Smooth muscle cell (in vitro differentiated cells): ENCODE data around the gene LYPD4. TPM values are rescaled to one million over a fixed set of nuclear protein-coding genes. Genes with fewer than 3 reads are reported as not detected.

ENCODE experiments used
- DNase-seq: peaks from one replicate; lab custom pipeline; 2025; ENCODE audit not compliant: unreplicated experiment; lab: John Stamatoyannopoulos, UW
- H2AFZ ChIP-seq: fragments of 200-600 bp; sonication (generic); 2 replicates; pipeline ENCODE4 v1.6.0; 2016; ENCODE audit warnings: antibody characterized with exemption, low read depth, mild to moderate bottlenecking
- H3F3A ChIP-seq: fragments of 200-600 bp; sonication (generic); 2 replicates; pipeline ENCODE4 v1.6.0; 2017; ENCODE audit warnings: antibody characterized with exemption, low read depth
- H3K27ac ChIP-seq: fragments of 200-600 bp; sonication (generic); 2 replicates; pipeline ENCODE4 v1.5.1; 2016; ENCODE audit warnings: low read depth, mild to moderate bottlenecking
- H3K27me3 ChIP-seq: fragments of 200-600 bp; sonication (generic); 2 replicates; pipeline ENCODE4 v1.6.1; 2016; ENCODE audit warnings: low read depth, mild to moderate bottlenecking
- H3K36me3 ChIP-seq: fragments of 200-600 bp; sonication (generic); 2 replicates; pipeline ENCODE4 v1.5.1; 2016; ENCODE audit warnings: low read depth
- H3K4me1 ChIP-seq: fragments of 200-600 bp; sonication (generic); 2 replicates; pipeline ENCODE4 v1.5.1; 2016; ENCODE audit warnings: low read depth
- H3K4me2 ChIP-seq: fragments of 200-600 bp; sonication (generic); 2 replicates; pipeline ENCODE4 v1.6.0; 2016; ENCODE audit warnings: mild to moderate bottlenecking
- H3K4me3 ChIP-seq: fragments of 200-600 bp; sonication (generic); 2 replicates; pipeline ENCODE4 v1.5.1; 2016; ENCODE audit warnings: mild to moderate bottlenecking
- H3K79me2 ChIP-seq: fragments of 200-600 bp; sonication (generic); 2 replicates; pipeline ENCODE4 v1.6.0; 2016; ENCODE audit warnings: low read depth, mild to moderate bottlenecking
- H3K9ac ChIP-seq: fragments of 200-600 bp; sonication (generic); 2 replicates; pipeline ENCODE4 v1.6.0; 2016; ENCODE audit warnings: low read depth
- H3K9me3 ChIP-seq: fragments of 200-600 bp; sonication (generic); replicated peaks from 2 replicates; pipeline ENCODE4 v1.5.1; 2016; ENCODE audit warnings: low read depth
- H4K20me1 ChIP-seq: fragments of 200-600 bp; sonication (generic); 2 replicates; pipeline ENCODE4 v1.6.0; 2016; ENCODE audit warnings: low read depth
- WGBS: methylation state at CpG from one replicate; pipeline ENCODE4 v1.1.7; 2016; ENCODE audit warnings: low lambda C conversion rate; 5-methylcytosine and 5-hydroxymethylcytosine counted together
- polyA plus RNA-seq: library from polyadenylated mRNA; unstranded; fragments of >200 nt; fragmentation: Nextera tagmentation; extraction: Ambion mirVana; gene quantifications from 2 replicates; pipeline ENCODE4 v1.2.1, GENCODE V29; 2016
- total RNA-seq: library from RNA; depleted of rRNA; stranded (reverse); fragments of >200 nt; gene quantifications from 2 replicates; pipeline ENCODE4 v1.2.3, GENCODE V29; 2014
- TF ChIP-seq, protein P1 (sequence below): fragments of 200-600 bp; sonication (generic); IDR thresholded peaks from 2 replicates; pipeline ENCODE4 v1.5.1; 2017; ENCODE audit warnings: borderline replicate concordance, mild to moderate bottlenecking, antibody characterized with exemption; ENCODE audit not compliant: insufficient read depth, poor library complexity, severe bottlenecking

LYPD4 gene
- total and polyA plus RNA-seq, 2 experiments from 2014 or later = not detected

DNA sequence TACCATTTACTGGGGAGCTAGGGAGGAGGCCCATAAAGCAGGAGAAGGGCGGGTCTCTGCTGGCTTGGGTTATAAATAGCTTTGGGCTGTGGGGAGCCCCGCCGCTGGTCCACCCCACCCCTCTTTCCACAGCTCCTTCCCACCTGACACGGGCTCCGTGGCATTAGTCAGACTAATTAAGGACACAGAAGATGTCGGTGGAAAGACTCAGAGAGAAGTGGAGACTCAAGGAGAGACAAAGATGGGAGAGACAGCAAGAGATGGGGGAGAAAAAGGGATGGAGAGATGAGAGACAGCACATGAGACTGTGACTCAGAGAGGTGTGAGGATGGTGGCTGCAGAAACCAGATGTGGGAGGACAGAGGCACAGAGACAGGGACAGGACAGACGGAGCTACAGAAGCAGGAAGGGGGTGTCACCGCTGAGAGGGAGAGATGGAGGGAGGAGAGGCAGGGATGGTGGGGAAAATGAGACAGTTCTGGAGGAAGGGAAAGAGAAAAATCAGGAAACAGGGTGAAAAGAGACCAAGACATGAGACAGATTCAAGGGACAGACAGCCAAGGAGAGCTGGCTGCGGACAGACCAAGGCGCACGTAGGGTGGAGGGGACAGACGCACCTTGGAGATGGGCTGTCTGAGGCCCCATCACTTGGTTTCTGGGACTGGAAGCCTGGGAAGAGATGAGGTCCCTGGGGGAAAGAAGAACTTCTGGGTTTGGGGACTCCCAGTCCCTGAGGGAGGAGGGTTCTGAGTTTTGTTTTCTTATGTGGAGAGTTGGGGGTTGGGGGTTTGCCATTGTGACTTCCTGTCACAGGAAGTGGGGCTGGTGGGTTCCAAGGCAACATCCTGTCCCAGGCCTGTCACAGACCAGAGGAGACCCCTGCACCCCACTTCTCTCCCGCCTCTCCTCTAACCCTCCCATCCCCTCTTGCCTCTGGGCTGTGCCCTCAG is 42.6 kb upstream of the LYPD4 start:
- peak overlapping the region; percentile 63 for H3K4me2 ChIP-seq
- no peaks in the 10 kb centered on the region for H3K36me3 ChIP-seq
- H3F3A ChIP-seq = peaks cover 17% of the 10 kb centered on the region
- H3K9me3 ChIP-seq = no peaks in the 10 kb centered on the region
- H4K20me1 ChIP-seq = peaks cover 46% of the 10 kb centered on the region
- no peak overlapping the region for H3K4me3 ChIP-seq
- H3K79me2 ChIP-seq = peaks cover 23% of the 10 kb centered on the region
- 65% methylated on average over 12 of the region's 13 CpGs for WGBS
- peak overlapping the region; percentile 44 for H3K9ac ChIP-seq
- peak overlapping the region; percentile 83 for H3K27ac ChIP-seq
- no peaks in the 10 kb centered on the region for H3K27me3 ChIP-seq
- H2AFZ ChIP-seq = no peak overlapping the region
- H3K4me1 ChIP-seq = no peaks in the 10 kb centered on the region
- TF ChIP-seq, protein P1, sequence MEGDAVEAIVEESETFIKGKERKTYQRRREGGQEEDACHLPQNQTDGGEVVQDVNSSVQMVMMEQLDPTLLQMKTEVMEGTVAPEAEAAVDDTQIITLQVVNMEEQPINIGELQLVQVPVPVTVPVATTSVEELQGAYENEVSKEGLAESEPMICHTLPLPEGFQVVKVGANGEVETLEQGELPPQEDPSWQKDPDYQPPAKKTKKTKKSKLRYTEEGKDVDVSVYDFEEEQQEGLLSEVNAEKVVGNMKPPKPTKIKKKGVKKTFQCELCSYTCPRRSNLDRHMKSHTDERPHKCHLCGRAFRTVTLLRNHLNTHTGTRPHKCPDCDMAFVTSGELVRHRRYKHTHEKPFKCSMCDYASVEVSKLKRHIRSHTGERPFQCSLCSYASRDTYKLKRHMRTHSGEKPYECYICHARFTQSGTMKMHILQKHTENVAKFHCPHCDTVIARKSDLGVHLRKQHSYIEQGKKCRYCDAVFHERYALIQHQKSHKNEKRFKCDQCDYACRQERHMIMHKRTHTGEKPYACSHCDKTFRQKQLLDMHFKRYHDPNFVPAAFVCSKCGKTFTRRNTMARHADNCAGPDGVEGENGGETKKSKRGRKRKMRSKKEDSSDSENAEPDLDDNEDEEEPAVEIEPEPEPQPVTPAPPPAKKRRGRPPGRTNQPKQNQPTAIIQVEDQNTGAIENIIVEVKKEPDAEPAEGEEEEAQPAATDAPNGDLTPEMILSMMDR = no peak
- DNase-seq = no peak

DNA sequence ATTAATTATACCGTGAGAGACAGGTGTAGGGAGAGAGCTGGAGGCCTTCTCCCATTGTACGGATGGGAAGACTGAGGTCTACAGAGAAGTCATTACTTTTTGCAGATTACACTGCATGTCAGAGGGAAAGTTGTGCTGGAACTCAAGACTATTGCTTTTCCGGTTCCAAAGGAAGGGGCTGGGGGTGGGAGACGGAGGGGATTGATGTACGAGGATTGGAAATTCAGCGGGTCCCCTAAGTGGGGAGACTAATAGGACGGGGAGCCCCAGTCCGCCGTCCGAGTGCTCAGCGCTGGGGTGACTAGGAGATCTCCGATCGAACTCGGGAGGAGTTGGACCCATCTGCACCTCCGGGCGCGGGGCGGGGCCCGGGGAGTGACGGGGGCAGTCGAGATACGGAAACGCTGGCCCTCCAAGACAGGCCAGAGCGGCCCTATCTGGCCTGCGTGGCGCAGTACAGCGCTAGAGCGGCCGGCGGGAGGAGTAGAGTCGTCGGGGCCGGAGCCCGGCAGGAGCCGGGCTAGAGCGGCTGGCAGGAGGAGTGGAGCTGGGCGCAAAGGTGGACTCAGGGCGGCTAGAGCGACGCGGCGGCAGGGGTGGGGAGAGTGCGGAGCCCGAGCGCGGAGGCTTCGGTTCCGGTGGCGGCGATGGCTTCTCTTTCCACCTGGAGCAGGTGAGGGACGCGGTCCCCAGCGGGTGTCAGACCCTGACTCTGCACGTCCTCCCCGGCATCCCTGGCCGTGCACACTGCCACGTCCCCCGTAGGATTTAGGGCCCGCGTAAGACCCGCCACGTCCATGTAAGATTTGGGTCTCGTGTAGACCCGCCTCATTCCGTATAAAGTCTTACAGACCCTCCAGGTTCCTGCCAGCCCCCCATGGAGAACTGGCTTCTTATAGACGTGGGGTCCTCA is 39.6 kb upstream of the LYPD4 start:
- Histone ChIP-seq H3F3A (peaks cover 17% of the 10 kb centered on the region), H3K4me1 (no peaks in the 10 kb centered on the region), H3K27me3 (no peaks in the 10 kb centered on the region), H3K36me3 (no peaks in the 10 kb centered on the region), H3K9ac (peak overlapping the region; percentile 75), H4K20me1 (peaks cover 17% of the 10 kb centered on the region), H3K27ac (no peak overlapping the region), H3K4me2 (peak overlapping the region; percentile 96), H3K4me3 (peak overlapping the region; percentile 83), H3K79me2 (peaks cover 23% of the 10 kb centered on the region), H3K9me3 (no peaks in the 10 kb centered on the region), H2AFZ (peak overlapping the region; percentile 88)
- DNase-seq = peak; percentile 68
- TF ChIP-seq, protein P1 = no peak
- under 1% methylated on average over 59 of the region's 66 CpGs for WGBS

DNA sequence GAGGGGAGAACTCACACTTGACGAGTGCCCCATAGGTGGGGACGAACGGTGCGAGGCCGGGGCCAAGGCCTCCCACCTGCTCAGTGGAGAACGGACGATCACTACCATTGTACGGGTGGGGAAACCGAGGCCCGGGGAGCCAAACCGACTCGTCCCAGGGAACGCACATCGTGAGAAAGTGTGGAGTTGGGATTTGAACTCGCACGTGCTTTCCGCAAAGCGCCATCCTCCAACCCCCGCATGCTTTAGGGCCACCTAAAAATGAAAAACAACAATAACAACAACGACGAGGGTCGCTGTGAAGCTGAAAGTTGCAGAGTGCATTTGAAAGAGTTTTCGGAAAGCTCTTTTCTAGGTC is 39.0 kb upstream of the LYPD4 start:
- H3K4me1 ChIP-seq = no peaks in the 10 kb centered on the region
- TF ChIP-seq, protein P1 = no peak
- H3K79me2 ChIP-seq = peaks cover 23% of the 10 kb centered on the region
- 3% methylated on average over 23 of the region's 23 CpGs for WGBS
- H3K27ac ChIP-seq = no peak overlapping the region
- H3K36me3 ChIP-seq = no peaks in the 10 kb centered on the region
- peak overlapping the region; percentile 12 for H3K9ac ChIP-seq
- peaks cover 17% of the 10 kb centered on the region for H3F3A ChIP-seq
- H3K4me3 ChIP-seq = peak overlapping the region; percentile 83
- H3K4me2 ChIP-seq = peak overlapping the region; percentile 96
- H4K20me1 ChIP-seq = peaks cover 13% of the 10 kb centered on the region
- no peaks in the 10 kb centered on the region for H3K27me3 ChIP-seq
- H3K9me3 ChIP-seq = no peaks in the 10 kb centered on the region
- DNase-seq = no peak
- H2AFZ ChIP-seq = peak overlapping the region; percentile 51
